T-cell (primary cell): ENCODE measurements around the gene FOXRED1. TPM values are rescaled to one million over a fixed set of nuclear protein-coding genes. Genes with fewer than 3 reads are reported as not detected.
"Not testable (repeated sequence)": the region's sequence is repeated elsewhere in the genome, so short reads cannot be mapped to it uniquely, and the experiment has no call there.

ENCODE experiments used
- ATAC-seq, 4 experiments: fragments of 200-7000 bp in 3 of 4; fragments of 150-1000 bp in 1 of 4; cut with Tn5 transposase; replicated peaks in 1 of 4; 1 replicate in 3 of 4; 2 replicates in 1 of 4; pipeline ENCODE4 v1.10.0; 2021; ENCODE audit warnings: moderate library complexity in 3 of 4, mild to moderate bottlenecking in 2 of 4, moderate number of reproducible peaks in 1 of 4
- CTCF ChIA-PET, 2 donors: fragments of 300-600 bp; sonication (Branson Sonifier 250); formaldehyde crosslinking; loops; one replicate each; lab custom pipeline; 2022; ENCODE audit warnings: antibody characterized with exemption in 2 of 2; lab: Charles Lee
- POLR2A ChIA-PET, 2 donors: fragments of 300-600 bp; sonication (Branson Sonifier 250); formaldehyde crosslinking; loops; one replicate each; lab custom pipeline; 2022; ENCODE audit warnings: antibody characterized with exemption in 2 of 2; lab: Charles Lee
- DNase-seq, 35 experiments: peaks; one replicate each; pipeline versions ENCODE4 v3.0.0 to v3.0.0-alpha.2; 2013 to 2023
- H3K27ac ChIP-seq: one replicate; pipeline ENCODE4 v1.5.1; 2013; ENCODE audit warnings: low read length
- H3K27me3 ChIP-seq, 2 experiments: replicated peaks in 1 of 2; 1 replicate in 1 of 2; 2 replicates in 1 of 2; pipeline versions ENCODE4 v1.6.1 to v1.7.0; 2013; ENCODE audit warnings: low read length in 1 of 2, mixed read lengths in 1 of 2; ENCODE audit not compliant: control insufficient read depth in 2 of 2, insufficient read depth in 2 of 2; ENCODE audit errors: extremely low read depth in 1 of 2
- H3K36me3 ChIP-seq, 2 donors: 1 replicate in 1 of 2; 2 replicates in 1 of 2; pipeline versions ENCODE4 v1.6.1 to v1.7.0; 2013; ENCODE audit warnings: low read length in 1 of 2; ENCODE audit not compliant: control insufficient read depth in 2 of 2, insufficient read depth in 1 of 2; ENCODE audit errors: extremely low read depth in 1 of 2
- H3K4me1 ChIP-seq, 2 experiments: 1 replicate in 1 of 2; 2 replicates in 1 of 2; pipeline versions ENCODE4 v1.6.1 to v1.7.0; 2013; ENCODE audit warnings: low read length in 2 of 2, mixed read lengths in 1 of 2; ENCODE audit not compliant: insufficient read depth in 2 of 2, control insufficient read depth in 1 of 2; ENCODE audit errors: extremely low read depth in 1 of 2
- H3K4me3 ChIP-seq, 2 donors: 1 replicate in 1 of 2; 2 replicates in 1 of 2; pipeline versions ENCODE4 v1.5.1 to v1.7.0; 2013; ENCODE audit warnings: mild to moderate bottlenecking in 2 of 2, low read length in 1 of 2, moderate library complexity in 1 of 2; ENCODE audit not compliant: control insufficient read depth in 1 of 2; ENCODE audit errors: extremely low read depth in 1 of 2
- H3K9me3 ChIP-seq: 2 replicates; pipeline ENCODE4 v1.7.0; 2013
- H3K27ac Mint-ChIP-seq, 2 donors: one replicate each; pipeline ENCODE4 v1.8.0; 2020 to 2021; ENCODE audit warnings: mild to moderate bottlenecking in 2 of 2, mixed read lengths in 2 of 2
- H3K27me3 Mint-ChIP-seq, 2 donors: one replicate each; pipeline ENCODE4 v1.8.0; 2021 to 2022; ENCODE audit warnings: mixed read lengths in 2 of 2
- H3K36me3 Mint-ChIP-seq: one replicate; pipeline ENCODE4 v1.8.0; 2021; ENCODE audit warnings: mixed read lengths
- H3K4me1 Mint-ChIP-seq, 3 donors: one replicate each; pipeline ENCODE4 v1.8.0; 2020 to 2022; ENCODE audit warnings: mixed read lengths in 3 of 3, mild to moderate bottlenecking in 1 of 3
- H3K4me3 Mint-ChIP-seq, 3 donors: one replicate each; pipeline ENCODE4 v1.8.0; 2020 to 2022; ENCODE audit warnings: mild to moderate bottlenecking in 3 of 3, mixed read lengths in 3 of 3, moderate library complexity in 3 of 3
- H3K9me3 Mint-ChIP-seq, 3 donors: one replicate each; pipeline ENCODE4 v1.8.0; 2020 to 2022; ENCODE audit warnings: mixed read lengths in 3 of 3
- WGBS: methylation state at CpG from one replicate; pipeline ENCODE4 v1.1.5; 2013; ENCODE audit warnings: missing lambda C conversion rate; ENCODE audit not compliant: insufficient coverage; 5-methylcytosine and 5-hydroxymethylcytosine counted together
- total RNA-seq, 35 experiments: library from RNA in 6 of 35; stranded (reverse) in 6 of 35; fragments of 120-200 nt in 1 of 35; gene quantifications; one replicate each; pipeline versions ENCODE4 v1.2.1 to v1.2.4 and lab custom pipeline; 2013 to 2026

The FOXRED1 gene
- total RNA-seq, 5 donors from 2014 or later (not counting 1 experiment from before 2014, with no cell fraction given) = 32.5 to 38.5 (median 34.5) TPM

- Mint-ChIP-seq H3K4me3 (no peak overlapping the region), H3K4me1 (no peaks in the 10 kb centered on the region), H3K27ac (no peak overlapping the region), H3K9me3 (no peaks in the 10 kb centered on the region), H3K36me3 (peaks cover 20% of the 10 kb centered on the region), H3K27me3 (no peaks in the 10 kb centered on the region)
- Histone ChIP-seq H3K36me3 (peaks cover 10 to 17% of the 10 kb centered on the region in 2 donors), H3K27ac (no peak overlapping the region), H3K27me3 (no peaks in the 10 kb centered on the region), H3K4me3 (no peak overlapping the region), H3K9me3 (no peaks in the 10 kb centered on the region), H3K4me1 (no peaks in the 10 kb centered on the region)
- DNase-seq (no peak), ATAC-seq (no peak)
- ChIA-PET POLR2A (no interaction called here), CTCF (no interaction called here)
- no CpG with 5 or more reads among the region's 1 CpG for WGBS
Observed at GRCh38 chr11:126254819-126255218, 14.1 kb upstream of the FOXRED1 start.

GRCh38 chr11:126255507-126255906, 13.4 kb upstream of the FOXRED1 start:
- H3K4me3 ChIP-seq, POLR2A ChIA-PET, H3K4me1 Mint-ChIP-seq, DNase-seq, H3K9me3 ChIP-seq, ATAC-seq, H3K4me1 ChIP-seq, H3K9me3 Mint-ChIP-seq, H3K27me3 ChIP-seq, CTCF ChIA-PET, H3K27me3 Mint-ChIP-seq, H3K4me3 Mint-ChIP-seq, H3K27ac Mint-ChIP-seq, H3K27ac ChIP-seq: not testable (repeated sequence)
- peaks cover 17% of the 10 kb centered on the region for H3K36me3 Mint-ChIP-seq
- 100% methylated on average over 3 of the region's 5 CpGs for WGBS
- peaks cover 10 to 17% of the 10 kb centered on the region in 2 donors for H3K36me3 ChIP-seq

GRCh38 chr11:126256216-126256615, 12.7 kb upstream of the FOXRED1 start:
- WGBS = 100% methylated on average over 2 of the region's 4 CpGs
- Mint-ChIP-seq H3K4me1 (no peaks in the 10 kb centered on the region), H3K9me3 (no peaks in the 10 kb centered on the region), H3K36me3 (peaks cover 14% of the 10 kb centered on the region), H3K4me3 (no peak overlapping the region), H3K27ac (no peak overlapping the region), H3K27me3 (no peaks in the 10 kb centered on the region)
- no peak overlapping the region for H3K4me3 ChIP-seq
- DNase-seq (no peak), ATAC-seq (no peak)
- ChIA-PET POLR2A (no interaction called here), CTCF (no interaction called here)
- H3K27me3 ChIP-seq = no peaks in the 10 kb centered on the region
- no peaks in the 10 kb centered on the region for H3K9me3 ChIP-seq
- H3K27ac ChIP-seq = no peak overlapping the region
- peaks cover 10 to 17% of the 10 kb centered on the region in 2 donors for H3K36me3 ChIP-seq
- H3K4me1 ChIP-seq = no peaks in the 10 kb centered on the region

GRCh38 chr11:126257144-126257543, 11.8 kb upstream of the FOXRED1 start:
- WGBS = no CpG with 5 or more reads among the region's 2 CpGs
- H3K36me3 Mint-ChIP-seq = peaks cover 13% of the 10 kb centered on the region
- H3K9me3 ChIP-seq = no peaks in the 10 kb centered on the region
- ATAC-seq = no peak
- H3K27me3 Mint-ChIP-seq = no peaks in the 10 kb centered on the region
- no peaks in the 10 kb centered on the region for H3K9me3 Mint-ChIP-seq
- ChIA-PET CTCF (interaction anchor here in 1 of 2 donors (0.5 to 0.6 kb wide), 2 partner anchors 8 to 13 kb away, joined by 3 to 4 read pairs; no protein-coding TSS in a partner anchor), POLR2A (no interaction called here)
- peaks cover 10 to 20% of the 10 kb centered on the region in 2 donors for H3K36me3 ChIP-seq
- H3K27ac ChIP-seq = no peak overlapping the region
- H3K4me1 Mint-ChIP-seq = no peaks in the 10 kb centered on the region
- no peak overlapping the region for H3K4me3 ChIP-seq
- H3K4me3 Mint-ChIP-seq = no peak overlapping the region
- no peaks in the 10 kb centered on the region for H3K4me1 ChIP-seq
- H3K27me3 ChIP-seq = no peaks in the 10 kb centered on the region
- H3K27ac Mint-ChIP-seq = peak overlapping the region in 1 of 2 donors; percentile 11
- DNase-seq = no peak

- no peaks in the 10 kb centered on the region for H3K4me1 ChIP-seq
- no peaks in the 10 kb centered on the region for H3K9me3 Mint-ChIP-seq
- no peaks in the 10 kb centered on the region for H3K27me3 Mint-ChIP-seq
- H3K4me1 Mint-ChIP-seq = no peaks in the 10 kb centered on the region
- WGBS = no CpG with 5 or more reads among the region's 2 CpGs
- H3K27ac ChIP-seq = no peak overlapping the region
- peaks cover 13% of the 10 kb centered on the region for H3K36me3 Mint-ChIP-seq
- no peak overlapping the region for H3K4me3 ChIP-seq
- ATAC-seq (no peak), DNase-seq (no peak)
- CTCF ChIA-PET = no interaction called here
- no peaks in the 10 kb centered on the region for H3K27me3 ChIP-seq
- POLR2A ChIA-PET = interaction anchor here in 1 of 2 donors (0.6 kb wide), 2 partner anchors 8 to 26 kb away, joined by 3 read pairs; no protein-coding TSS in a partner anchor
- H3K9me3 ChIP-seq = no peaks in the 10 kb centered on the region
- H3K27ac Mint-ChIP-seq = peak overlapping the region in 1 of 2 donors; percentile 19
- no peak overlapping the region for H3K4me3 Mint-ChIP-seq
- peaks cover 10 to 26% of the 10 kb centered on the region in 2 donors for H3K36me3 ChIP-seq
Observed at GRCh38 chr11:126257764-126258163, 11.2 kb upstream of the FOXRED1 start.

- H3K9me3 Mint-ChIP-seq = no peaks in the 10 kb centered on the region
- Histone ChIP-seq H3K27me3 (no peaks in the 10 kb centered on the region), H3K27ac (no peak overlapping the region), H3K36me3 (peaks cover 26 to 57% of the 10 kb centered on the region in 2 donors), H3K9me3 (no peaks in the 10 kb centered on the region), H3K4me3 (no peak overlapping the region), H3K4me1 (peaks cover 0 to under 1% of the 10 kb centered on the region in 2 experiments)
- H3K4me1 Mint-ChIP-seq = peaks cover 7 to 15% (median 14%) of the 10 kb centered on the region in 3 donors
- DNase-seq = no peak
- ChIA-PET CTCF (interaction anchor here in 1 of 2 donors (1.1 kb wide), 1 partner anchor 54 kb away, joined by 3 read pairs; no protein-coding TSS in a partner anchor), POLR2A (interaction anchor here (0.5 to 0.8 kb wide), 3 partner anchors 21 to 672 kb away, joined by 3 to 4 read pairs (median 4); no protein-coding TSS in a partner anchor)
- H3K36me3 Mint-ChIP-seq = peaks cover 41% of the 10 kb centered on the region
- 100% methylated on average over 3 of the region's 6 CpGs for WGBS
- H3K27me3 Mint-ChIP-seq = no peaks in the 10 kb centered on the region
- H3K4me3 Mint-ChIP-seq = no peak overlapping the region
- ATAC-seq = no peak
- no peak overlapping the region for H3K27ac Mint-ChIP-seq
Observed at GRCh38 chr11:126262216-126262615, 6.7 kb upstream of the FOXRED1 start.
